ENCODE data around the gene KRT39.

The KRT39 gene

DNA sequence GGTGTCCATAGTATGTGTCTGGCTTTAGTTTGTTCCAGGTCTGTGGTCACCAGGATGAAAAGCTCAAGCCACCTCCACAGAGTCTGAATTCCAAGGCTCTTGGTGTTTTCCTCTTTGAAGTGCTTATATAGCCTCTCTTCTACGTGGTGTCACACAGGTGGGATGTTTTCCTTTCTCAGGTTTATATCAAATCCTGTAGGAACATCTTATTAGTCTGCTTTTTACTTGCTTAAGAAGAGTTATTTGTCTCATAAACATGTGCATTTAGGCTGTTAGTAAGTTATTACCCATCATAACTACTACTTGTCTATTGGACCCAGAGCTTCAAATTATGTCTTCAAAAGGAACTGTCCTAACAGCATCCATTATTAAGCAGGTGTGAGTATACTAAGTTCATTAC, at the start of gene KRT39:
TSS of gene KRT39 (minus strand) at position 101 of the 400 bp plus-strand sequence. CDS start at position 9, 92 bp downstream.
- Histone ChIP-seq H3K9ac (ENCODE audit: low read length) (no peak within 1 kb of the TSS), H3K27me3 (ENCODE audit: control insufficient read depth, insufficient read depth, low read length) (no peaks in the 10 kb centered on the region), H3K4me1 (ENCODE audit: control insufficient read depth, insufficient read depth, low read length) (no peaks in the 10 kb centered on the region), H3K4me3 (ENCODE audit: low read length) (no peak within 1 kb of the TSS), H3K36me3 (ENCODE audit: control insufficient read depth, insufficient read depth, low read length) (no peaks in the 10 kb centered on the region), H3K9me3 (ENCODE audit: control insufficient read depth, low read length) (no peaks in the 10 kb centered on the region)

- Histone ChIP-seq H3K4me3 (ENCODE audit: low read length) (no peak overlapping the region), H3K27me3 (ENCODE audit: control insufficient read depth, insufficient read depth, low read length) (no peaks in the 10 kb centered on the region), H3K9me3 (ENCODE audit: control insufficient read depth, low read length) (no peaks in the 10 kb centered on the region), H3K36me3 (ENCODE audit: control insufficient read depth, insufficient read depth, low read length) (no peaks in the 10 kb centered on the region), H3K9ac (ENCODE audit: low read length) (no peak overlapping the region), H3K4me1 (ENCODE audit: control insufficient read depth, insufficient read depth, low read length) (no peaks in the 10 kb centered on the region)
Measured at GRCh38 chr17:41015454-41015853, 48.7 kb upstream of the KRT39 start.

DNA sequence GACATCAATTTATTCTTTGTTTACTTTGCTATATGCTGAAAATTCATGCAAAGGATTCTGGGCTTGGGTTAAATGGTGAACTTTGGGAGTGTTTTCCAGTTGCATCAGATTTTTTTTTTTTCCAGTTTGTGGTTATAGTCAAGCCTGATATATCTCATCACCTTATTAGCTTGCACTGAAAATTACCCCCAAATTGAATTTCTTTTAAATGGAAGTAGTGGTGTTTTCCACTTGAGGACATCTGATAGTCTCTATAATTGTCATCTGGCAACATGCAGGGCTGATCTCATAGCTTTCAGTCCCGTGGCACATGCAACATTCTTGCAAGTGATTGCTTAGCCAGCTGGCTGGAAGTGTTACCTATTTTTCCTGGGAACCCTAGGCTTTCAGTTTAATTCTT, 46.9 kb upstream of the KRT39 start:
- Histone ChIP-seq H3K9ac (ENCODE audit: low read length) (no peak overlapping the region), H3K36me3 (ENCODE audit: control insufficient read depth, insufficient read depth, low read length) (no peaks in the 10 kb centered on the region), H3K27me3 (ENCODE audit: control insufficient read depth, insufficient read depth, low read length) (no peaks in the 10 kb centered on the region), H3K4me3 (ENCODE audit: low read length) (no peak overlapping the region), H3K9me3 (ENCODE audit: control insufficient read depth, low read length) (no peaks in the 10 kb centered on the region), H3K4me1 (ENCODE audit: control insufficient read depth, insufficient read depth, low read length) (no peaks in the 10 kb centered on the region)

- H3K27me3 ChIP-seq (ENCODE audit: control insufficient read depth, insufficient read depth, low read length) = no peaks in the 10 kb centered on the region
- H3K9me3 ChIP-seq (ENCODE audit: control insufficient read depth, low read length) = no peaks in the 10 kb centered on the region
- H3K4me1 ChIP-seq (ENCODE audit: control insufficient read depth, insufficient read depth, low read length) = no peaks in the 10 kb centered on the region
- no peak overlapping the region for H3K9ac ChIP-seq (ENCODE audit: low read length)
- no peak overlapping the region for H3K4me3 ChIP-seq (ENCODE audit: low read length)
- no peaks in the 10 kb centered on the region for H3K36me3 ChIP-seq (ENCODE audit: control insufficient read depth, insufficient read depth, low read length)
Measured at GRCh38 chr17:41013181-41013580, 46.4 kb upstream of the KRT39 start.

- Histone ChIP-seq H3K4me1 (ENCODE audit: control insufficient read depth, insufficient read depth, low read length) (no peaks in the 10 kb centered on the region), H3K9me3 (ENCODE audit: control insufficient read depth, low read length) (no peaks in the 10 kb centered on the region), H3K27me3 (ENCODE audit: control insufficient read depth, insufficient read depth, low read length) (no peaks in the 10 kb centered on the region), H3K4me3 (ENCODE audit: low read length) (no peak overlapping the region), H3K36me3 (ENCODE audit: control insufficient read depth, insufficient read depth, low read length) (no peaks in the 10 kb centered on the region), H3K9ac (ENCODE audit: low read length) (no peak overlapping the region)
Measured at GRCh38 chr17:41012326-41013120, 45.8 kb upstream of the KRT39 start.

DNA sequence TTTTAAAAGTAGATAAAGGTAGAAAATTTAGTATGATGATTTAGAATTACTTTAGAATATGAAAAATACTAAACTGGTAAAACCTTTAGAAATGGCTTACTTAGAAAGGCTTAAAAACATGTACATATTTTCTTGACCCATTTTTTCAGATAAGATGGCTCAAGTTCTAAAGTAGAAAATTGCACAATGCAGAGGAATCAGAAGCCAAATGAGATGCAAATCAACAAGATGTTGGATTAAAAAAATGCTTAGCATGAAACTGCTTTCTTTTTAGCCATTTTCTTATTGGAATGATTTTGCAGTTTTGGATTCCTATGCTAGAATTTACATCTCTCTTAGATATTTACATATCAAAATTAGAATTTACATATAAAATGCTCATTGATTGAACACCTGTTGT, 43.7 kb upstream of the KRT39 start:
- Histone ChIP-seq H3K36me3 (ENCODE audit: control insufficient read depth, insufficient read depth, low read length) (no peaks in the 10 kb centered on the region), H3K4me3 (ENCODE audit: low read length) (no peak overlapping the region), H3K9me3 (ENCODE audit: control insufficient read depth, low read length) (no peaks in the 10 kb centered on the region), H3K9ac (ENCODE audit: low read length) (no peak overlapping the region), H3K27me3 (ENCODE audit: control insufficient read depth, insufficient read depth, low read length) (no peaks in the 10 kb centered on the region), H3K4me1 (ENCODE audit: control insufficient read depth, insufficient read depth, low read length) (no peaks in the 10 kb centered on the region)

- no peaks in the 10 kb centered on the region for H3K36me3 ChIP-seq (ENCODE audit: control insufficient read depth, insufficient read depth, low read length)
- no peak overlapping the region for H3K4me3 ChIP-seq (ENCODE audit: low read length)
- H3K4me1 ChIP-seq (ENCODE audit: control insufficient read depth, insufficient read depth, low read length) = no peaks in the 10 kb centered on the region
- no peaks in the 10 kb centered on the region for H3K27me3 ChIP-seq (ENCODE audit: control insufficient read depth, insufficient read depth, low read length)
- no peak overlapping the region for H3K9ac ChIP-seq (ENCODE audit: low read length)
- no peaks in the 10 kb centered on the region for H3K9me3 ChIP-seq (ENCODE audit: control insufficient read depth, low read length)
Measured at GRCh38 chr17:41009936-41010335, 43.2 kb upstream of the KRT39 start.

DNA sequence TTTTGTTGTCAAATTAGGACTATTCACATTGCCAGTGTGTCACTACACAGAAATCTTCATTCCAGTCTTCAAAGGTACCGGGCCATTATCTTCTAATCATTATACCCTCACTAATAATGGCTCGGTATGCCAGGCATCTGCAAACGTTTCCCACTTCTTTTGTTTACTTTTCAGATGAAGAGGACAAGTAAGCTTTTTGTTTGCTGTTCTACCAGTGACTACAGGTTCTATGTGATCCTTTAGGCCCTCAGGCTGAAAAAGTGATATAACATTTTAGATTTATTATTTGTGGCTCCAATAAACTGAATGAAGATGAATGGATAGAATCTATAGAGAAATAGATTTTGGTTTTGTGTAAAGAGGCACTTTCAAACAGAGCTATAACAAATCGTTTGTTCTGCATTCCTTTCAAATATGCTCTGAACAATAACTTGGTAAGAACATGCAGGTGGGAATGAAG, 42.6 kb upstream of the KRT39 start:
- H3K36me3 ChIP-seq (ENCODE audit: control insufficient read depth, insufficient read depth, low read length) = no peaks in the 10 kb centered on the region
- no peaks in the 10 kb centered on the region for H3K9me3 ChIP-seq (ENCODE audit: control insufficient read depth, low read length)
- H3K27me3 ChIP-seq (ENCODE audit: control insufficient read depth, insufficient read depth, low read length) = no peaks in the 10 kb centered on the region
- no peaks in the 10 kb centered on the region for H3K4me1 ChIP-seq (ENCODE audit: control insufficient read depth, insufficient read depth, low read length)
- H3K9ac ChIP-seq (ENCODE audit: low read length) = no peak overlapping the region
- H3K4me3 ChIP-seq (ENCODE audit: low read length) = no peak overlapping the region

DNA sequence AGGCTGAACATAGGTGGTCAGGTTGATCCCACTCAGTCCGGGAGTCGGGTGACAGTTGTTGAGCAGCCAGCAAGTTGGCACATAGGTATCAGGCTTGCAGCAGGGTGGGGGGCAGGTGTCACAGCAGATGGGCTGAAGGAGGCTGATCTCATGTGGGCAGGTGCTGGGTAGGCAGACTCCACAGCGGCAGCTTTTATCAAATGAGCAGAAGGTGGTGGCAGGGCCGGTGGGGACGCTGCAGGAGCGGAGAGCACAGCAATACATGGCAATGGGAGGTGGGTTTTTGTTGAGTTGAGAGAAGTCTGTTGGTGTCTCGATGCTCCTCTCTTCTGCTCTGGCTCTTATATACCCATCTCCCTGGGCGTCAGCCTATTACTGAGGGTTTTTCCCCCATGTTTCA, 42.1 kb upstream of the KRT39 start, which contains the start of gene KRTAP3-1:
TSS of gene KRTAP3-1 (minus strand) at position 318 of the 400 bp plus-strand sequence. CDS start at position 264, 54 bp downstream.
- Histone ChIP-seq H3K27me3 (ENCODE audit: control insufficient read depth, insufficient read depth, low read length) (no peaks in the 10 kb centered on the region), H3K9me3 (ENCODE audit: control insufficient read depth, low read length) (no peaks in the 10 kb centered on the region), H3K4me1 (ENCODE audit: control insufficient read depth, insufficient read depth, low read length) (no peaks in the 10 kb centered on the region), H3K36me3 (ENCODE audit: control insufficient read depth, insufficient read depth, low read length) (no peaks in the 10 kb centered on the region), H3K9ac (ENCODE audit: low read length) (no peak within 1 kb of the TSS), H3K4me3 (ENCODE audit: low read length) (no peak within 1 kb of the TSS)

GRCh38 chr17:41004397-41004796, 37.6 kb upstream of the KRT39 start:
- Histone ChIP-seq H3K9me3 (ENCODE audit: control insufficient read depth, low read length) (no peaks in the 10 kb centered on the region), H3K4me1 (ENCODE audit: control insufficient read depth, insufficient read depth, low read length) (peaks cover 12% of the 10 kb centered on the region), H3K9ac (ENCODE audit: low read length) (no peak overlapping the region), H3K4me3 (ENCODE audit: low read length) (no peak overlapping the region), H3K27me3 (ENCODE audit: control insufficient read depth, insufficient read depth, low read length) (no peaks in the 10 kb centered on the region), H3K36me3 (ENCODE audit: control insufficient read depth, insufficient read depth, low read length) (no peaks in the 10 kb centered on the region)

DNA sequence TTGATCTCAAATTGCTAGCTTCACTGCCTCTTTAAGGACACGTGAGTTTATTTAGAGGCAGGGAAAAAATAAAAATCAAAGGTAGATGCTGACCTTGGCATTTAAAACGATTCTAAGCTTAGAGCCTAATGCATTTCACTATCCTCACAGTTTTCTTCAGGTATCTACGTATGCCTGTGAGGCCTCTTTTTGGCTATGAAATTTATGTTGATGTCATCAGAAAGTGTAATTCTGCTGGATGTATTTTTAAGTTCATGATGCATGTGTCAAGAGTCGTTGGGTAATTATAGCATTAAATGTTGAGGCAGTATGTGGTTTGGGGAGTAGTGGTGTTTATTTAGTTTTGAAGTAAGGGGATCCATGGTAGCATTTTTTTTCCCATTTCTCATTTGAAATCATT, 37.2 kb upstream of the KRT39 start:
- Histone ChIP-seq H3K27me3 (ENCODE audit: control insufficient read depth, insufficient read depth, low read length) (no peaks in the 10 kb centered on the region), H3K4me3 (ENCODE audit: low read length) (no peak overlapping the region), H3K9ac (ENCODE audit: low read length) (no peak overlapping the region), H3K36me3 (ENCODE audit: control insufficient read depth, insufficient read depth, low read length) (no peaks in the 10 kb centered on the region), H3K9me3 (ENCODE audit: control insufficient read depth, low read length) (no peaks in the 10 kb centered on the region), H3K4me1 (ENCODE audit: control insufficient read depth, insufficient read depth, low read length) (peaks cover 12% of the 10 kb centered on the region)

- Histone ChIP-seq H3K9ac (ENCODE audit: low read length) (no peak overlapping the region), H3K4me3 (ENCODE audit: low read length) (no peak overlapping the region), H3K27me3 (ENCODE audit: control insufficient read depth, insufficient read depth, low read length) (no peaks in the 10 kb centered on the region), H3K36me3 (ENCODE audit: control insufficient read depth, insufficient read depth, low read length) (no peaks in the 10 kb centered on the region), H3K4me1 (ENCODE audit: control insufficient read depth, insufficient read depth, low read length) (peaks cover 12% of the 10 kb centered on the region), H3K9me3 (ENCODE audit: control insufficient read depth, low read length) (no peaks in the 10 kb centered on the region)
Measured at GRCh38 chr17:41002814-41003213, 36.1 kb upstream of the KRT39 start.

All from mucosa of stomach (tissue), 1 donor.